ENCODE results near the gene VPS52.
A peak's percentile ranks its signal among the peaks of the same experiment; 100 is the strongest.
"Not testable (repeated sequence)": the region's sequence is repeated elsewhere in the genome, so short reads cannot be mapped to it uniquely, and the experiment has no call there.

Gene VPS52

DNA sequence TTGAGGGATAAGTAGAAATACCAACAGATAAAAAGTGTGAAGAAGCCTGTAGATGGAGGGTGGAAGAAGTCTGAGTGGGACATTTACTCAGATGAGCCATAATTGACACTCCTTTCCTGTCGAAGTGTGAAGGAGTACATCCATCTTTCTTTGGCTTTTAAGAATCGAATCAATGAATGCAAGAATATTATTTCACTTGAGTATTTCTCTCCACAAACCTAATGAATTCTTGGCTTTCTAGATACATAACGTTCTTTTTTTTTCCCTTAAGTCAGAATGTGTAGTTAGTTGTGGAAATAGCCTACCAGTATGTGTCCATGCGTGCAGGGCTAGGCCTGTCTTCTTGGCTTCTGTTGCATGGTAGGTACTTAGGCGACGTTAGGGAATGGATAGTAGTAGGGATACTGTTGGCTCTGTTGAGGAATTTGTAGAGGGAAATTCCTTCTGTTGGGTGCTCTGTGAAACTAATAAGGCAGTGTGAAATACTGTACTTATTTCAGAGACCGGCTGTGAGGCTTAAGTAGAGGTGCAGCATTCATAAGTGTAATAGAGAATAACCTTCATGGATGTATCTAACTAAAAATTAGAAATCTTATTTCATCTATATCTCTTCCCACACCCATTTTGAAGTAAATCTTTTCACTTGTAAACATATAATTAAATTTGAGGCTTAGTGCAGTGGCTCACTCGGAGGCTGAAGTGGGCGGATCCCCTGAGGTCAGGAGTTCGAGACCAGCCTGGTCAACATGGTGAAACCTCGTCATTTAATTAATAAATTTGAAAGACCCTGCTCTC, 1.6 kb upstream of the VPS52 start:
- Histone ChIP-seq H3K9me3 (ENCODE audit: low read length) (no peaks in the 10 kb centered on the region), H3K36me3 (ENCODE audit: insufficient read depth, low read length) (peaks cover 49% of the 10 kb centered on the region), H3K4me3 (ENCODE audit: low read length) (peak overlapping the region; percentile 91), H3K27me3 (ENCODE audit: insufficient read depth, low read length) (no peaks in the 10 kb centered on the region), H2AFZ (ENCODE audit: low read depth, low read length) (no peak overlapping the region), H3K4me1 (ENCODE audit: insufficient read depth, low read length) (peaks cover 47% of the 10 kb centered on the region)

DNA sequence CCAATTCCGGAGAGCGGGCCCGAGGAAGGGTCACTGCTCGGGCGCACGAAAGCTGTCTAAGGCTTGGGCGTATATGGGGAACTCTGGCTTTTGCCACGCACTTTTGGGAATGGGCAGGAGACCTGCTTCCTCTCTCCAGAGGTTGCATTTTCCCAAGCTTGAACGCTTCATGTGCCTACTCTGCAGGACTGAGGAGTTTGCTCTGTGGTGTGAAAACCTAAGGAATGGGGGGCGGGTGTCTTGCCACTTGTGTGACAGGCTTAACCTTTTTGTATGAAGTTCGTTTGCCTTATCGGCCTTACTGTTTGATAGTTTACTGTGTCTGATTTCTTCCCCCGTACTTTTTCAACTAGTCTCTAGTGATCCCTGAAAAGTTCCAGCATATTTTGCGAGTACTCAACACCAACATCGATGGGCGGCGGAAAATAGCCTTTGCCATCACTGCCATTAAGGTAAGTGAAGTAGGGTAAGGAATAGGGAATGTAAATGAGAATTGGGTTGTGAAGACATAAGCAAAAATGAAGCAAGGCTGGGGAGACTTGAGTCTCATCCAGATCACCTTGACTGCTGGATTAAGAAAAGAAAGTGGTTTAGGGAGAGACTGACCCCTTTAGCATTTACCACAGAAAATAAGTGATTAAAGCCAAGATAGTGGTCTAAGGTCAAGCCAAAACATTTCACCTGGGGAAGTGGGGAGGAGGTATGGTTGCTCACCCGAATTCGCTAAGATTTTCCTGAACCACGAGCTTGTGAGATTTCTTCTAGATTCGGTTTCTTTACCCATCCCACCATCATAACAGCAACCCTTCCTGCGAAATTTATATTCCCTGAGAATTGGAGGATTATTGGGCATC, 826 bp upstream of the VPS52 start:
- Histone ChIP-seq H3K4me3 (ENCODE audit: low read length) (peak overlapping the region; percentile 91), H3K9me3 (ENCODE audit: low read length) (no peaks in the 10 kb centered on the region), H3K36me3 (ENCODE audit: insufficient read depth, low read length) (peaks cover 58% of the 10 kb centered on the region), H3K27me3 (ENCODE audit: insufficient read depth, low read length) (no peaks in the 10 kb centered on the region), H2AFZ (ENCODE audit: low read depth, low read length) (no peak overlapping the region), H3K4me1 (ENCODE audit: insufficient read depth, low read length) (peaks cover 47% of the 10 kb centered on the region)

DNA sequence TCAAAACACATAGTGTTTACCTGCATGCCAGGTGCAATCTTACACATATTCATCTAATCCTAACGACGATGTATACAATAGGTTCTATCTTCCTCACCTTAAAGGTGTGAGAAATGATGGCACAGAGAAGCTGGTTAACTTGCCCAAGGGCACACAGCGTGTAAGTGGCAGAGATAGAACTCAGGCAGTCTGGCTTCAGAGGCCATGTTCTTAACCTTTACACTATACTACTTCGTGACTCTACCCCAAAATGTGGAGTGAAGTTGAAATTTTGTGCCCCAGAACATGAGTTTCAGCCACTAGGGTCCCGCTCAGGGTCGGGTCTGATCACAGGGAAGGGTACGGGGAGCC, 584 bp downstream of the VPS52 start:
- Histone ChIP-seq H3K27me3 (ENCODE audit: insufficient read depth, low read length) (no peaks in the 10 kb centered on the region), H3K4me1 (ENCODE audit: insufficient read depth, low read length) (peaks cover 39% of the 10 kb centered on the region), H2AFZ (ENCODE audit: low read depth, low read length) (peak overlapping the region; percentile 93), H3K36me3 (ENCODE audit: insufficient read depth, low read length) (peaks cover 66% of the 10 kb centered on the region), H3K9me3 (ENCODE audit: low read length) (no peaks in the 10 kb centered on the region), H3K4me3 (ENCODE audit: low read length) (peak overlapping the region; percentile 91)

DNA sequence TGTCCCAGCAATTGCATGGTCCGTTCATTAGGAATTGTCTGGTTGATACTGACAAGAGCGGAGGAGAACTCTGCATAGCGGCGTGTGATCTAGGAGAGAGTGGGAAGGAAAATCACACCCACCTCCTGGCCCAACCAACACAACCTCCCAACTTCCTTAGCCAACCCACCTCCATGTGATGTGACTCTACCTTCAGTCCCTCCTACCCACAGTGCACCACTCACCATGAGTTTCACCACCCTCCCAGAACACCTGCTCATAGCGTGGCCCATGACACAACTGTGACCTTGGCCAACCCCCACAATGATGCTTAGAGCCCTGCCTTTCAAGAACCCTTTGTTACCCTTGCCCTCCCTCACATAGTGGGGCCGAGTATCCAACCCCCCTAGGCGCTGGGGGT, 7.7 kb downstream of the VPS52 start:
- no peak overlapping the region for H3K4me3 ChIP-seq (ENCODE audit: low read length)
- no peak overlapping the region for H2AFZ ChIP-seq (ENCODE audit: low read depth, low read length)
- no peaks in the 10 kb centered on the region for H3K4me1 ChIP-seq (ENCODE audit: insufficient read depth, low read length)
- H3K27me3 ChIP-seq (ENCODE audit: insufficient read depth, low read length) = no peaks in the 10 kb centered on the region
- H3K36me3 ChIP-seq (ENCODE audit: insufficient read depth, low read length) = peaks cover 73% of the 10 kb centered on the region
- no peaks in the 10 kb centered on the region for H3K9me3 ChIP-seq (ENCODE audit: low read length)

DNA sequence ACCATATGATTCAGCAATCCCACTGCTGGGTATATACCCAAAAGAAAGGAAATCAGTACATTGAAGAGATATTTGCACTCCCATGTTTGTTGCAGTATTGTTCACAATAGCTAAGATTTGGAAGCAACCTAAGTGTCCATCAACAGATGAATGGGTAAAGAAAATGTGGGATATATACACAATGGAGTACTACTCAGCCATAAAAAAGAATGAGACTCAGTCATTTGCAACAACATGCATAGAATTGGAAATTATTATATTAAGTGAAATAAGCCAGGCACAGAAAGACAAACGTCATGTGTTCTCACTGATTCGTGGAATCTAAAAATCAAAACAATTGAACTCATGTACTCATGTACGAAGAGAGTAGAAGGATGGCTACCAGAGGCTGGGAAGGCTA, 9.2 kb downstream of the VPS52 start:
- peaks cover 68% of the 10 kb centered on the region for H3K36me3 ChIP-seq (ENCODE audit: insufficient read depth, low read length)
- H2AFZ ChIP-seq (ENCODE audit: low read depth, low read length); H3K9me3 ChIP-seq (ENCODE audit: low read length); H3K4me1 ChIP-seq (ENCODE audit: insufficient read depth, low read length); H3K4me3 ChIP-seq (ENCODE audit: low read length); H3K27me3 ChIP-seq (ENCODE audit: insufficient read depth, low read length): not testable (repeated sequence)

DNA sequence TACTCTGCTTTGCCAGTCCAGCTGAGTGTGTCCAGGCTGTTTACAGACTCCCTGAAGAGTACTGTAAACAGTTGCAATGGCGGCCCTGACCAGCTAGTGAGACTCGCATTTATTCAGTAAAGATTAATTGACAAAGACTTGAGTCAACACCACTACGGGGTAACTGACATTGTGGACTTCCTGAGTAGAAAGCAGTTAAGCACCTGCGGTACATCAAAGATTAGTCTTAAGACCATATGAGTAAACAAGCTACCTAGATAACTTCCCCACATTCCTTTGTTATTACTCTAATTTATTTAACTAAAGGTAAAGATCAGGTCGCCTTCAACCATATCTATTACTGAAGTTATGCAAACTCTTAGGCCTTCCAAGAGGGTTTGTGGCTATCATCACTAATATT, 12.6 kb downstream of the VPS52 start:
- Histone ChIP-seq H3K4me3 (ENCODE audit: low read length) (no peak overlapping the region), H2AFZ (ENCODE audit: low read depth, low read length) (no peak overlapping the region), H3K9me3 (ENCODE audit: low read length) (peaks cover 6% of the 10 kb centered on the region), H3K27me3 (ENCODE audit: insufficient read depth, low read length) (no peaks in the 10 kb centered on the region), H3K36me3 (ENCODE audit: insufficient read depth, low read length) (peaks cover 49% of the 10 kb centered on the region), H3K4me1 (ENCODE audit: insufficient read depth, low read length) (no peaks in the 10 kb centered on the region)

DNA sequence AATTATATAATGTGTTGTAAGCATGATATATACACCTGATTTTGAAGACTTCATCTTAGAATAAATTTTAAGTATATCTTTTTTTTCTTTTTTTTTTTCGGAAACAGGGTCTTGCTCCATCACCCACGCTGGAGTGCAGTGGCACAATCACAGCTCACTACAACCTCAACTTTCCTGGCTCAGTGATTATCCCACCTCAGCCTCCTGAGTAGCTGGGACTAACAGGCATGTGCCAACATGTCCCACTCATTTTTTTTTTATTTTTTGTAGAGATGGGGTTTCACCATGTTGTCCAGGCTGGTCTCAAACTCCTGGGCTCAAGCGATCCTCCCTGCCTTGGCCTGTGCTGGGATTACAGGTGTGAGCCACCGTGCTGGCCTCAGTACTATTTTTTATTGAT, 17.1 kb downstream of the VPS52 start:
- H3K9me3 ChIP-seq (ENCODE audit: low read length) = peaks cover 6% of the 10 kb centered on the region
- no peak overlapping the region for H2AFZ ChIP-seq (ENCODE audit: low read depth, low read length)
- H3K4me1 ChIP-seq (ENCODE audit: insufficient read depth, low read length) = peaks cover 8% of the 10 kb centered on the region
- no peaks in the 10 kb centered on the region for H3K27me3 ChIP-seq (ENCODE audit: insufficient read depth, low read length)
- no peak overlapping the region for H3K4me3 ChIP-seq (ENCODE audit: low read length)
- peaks cover 32% of the 10 kb centered on the region for H3K36me3 ChIP-seq (ENCODE audit: insufficient read depth, low read length)

DNA sequence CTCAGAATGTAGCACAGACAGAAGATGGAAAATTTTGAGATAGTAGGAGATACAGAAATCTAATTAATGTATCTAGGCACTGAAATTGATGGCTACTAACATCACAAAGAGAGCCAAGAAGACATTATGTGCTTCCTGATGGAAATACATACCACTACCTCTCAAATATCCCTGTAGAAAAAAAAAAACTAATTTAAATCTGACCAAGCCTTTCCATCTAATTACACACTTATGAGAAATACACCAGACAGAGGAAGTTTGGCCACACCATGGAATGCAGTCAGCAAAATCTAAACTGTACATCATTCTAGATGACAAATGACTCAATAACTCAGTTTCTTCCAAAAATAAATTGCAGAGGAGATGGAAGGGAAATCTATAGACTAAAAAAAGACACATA, 18.9 kb downstream of the VPS52 start:
- Histone ChIP-seq H3K4me3 (ENCODE audit: low read length) (no peak overlapping the region), H3K36me3 (ENCODE audit: insufficient read depth, low read length) (peaks cover 23% of the 10 kb centered on the region), H3K4me1 (ENCODE audit: insufficient read depth, low read length) (peaks cover 21% of the 10 kb centered on the region), H2AFZ (ENCODE audit: low read depth, low read length) (no peak overlapping the region), H3K27me3 (ENCODE audit: insufficient read depth, low read length) (no peaks in the 10 kb centered on the region), H3K9me3 (ENCODE audit: low read length) (peaks cover 5% of the 10 kb centered on the region)

DNA sequence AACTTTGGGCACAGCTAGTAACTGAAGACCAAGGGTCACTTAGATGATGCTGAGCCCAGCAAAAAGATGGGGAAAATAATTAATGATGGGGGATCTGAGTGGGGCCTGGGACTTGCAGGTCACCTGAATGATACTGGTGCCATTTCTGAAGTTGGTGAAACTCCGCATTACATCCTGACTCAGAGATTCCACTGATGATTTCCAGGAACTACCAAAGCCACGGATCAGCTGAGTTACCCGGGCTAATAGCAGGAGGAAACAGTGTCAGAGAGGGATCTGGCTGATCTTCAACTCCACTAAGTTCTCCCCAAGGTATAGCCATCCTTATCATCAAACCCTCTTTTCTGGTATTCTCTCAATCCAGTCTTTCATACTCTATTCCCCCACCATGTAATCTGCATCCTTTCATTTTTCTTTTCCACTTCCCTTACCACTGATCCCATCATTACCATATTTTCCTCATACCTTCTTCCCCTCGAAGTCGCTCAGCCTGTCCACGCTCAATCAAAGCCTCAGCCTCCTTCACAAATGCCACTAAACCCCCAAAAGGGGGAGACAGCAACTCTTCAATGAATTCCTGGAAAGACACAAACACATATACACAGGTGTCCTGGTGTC, 20.2 kb downstream of the VPS52 start:
- Histone ChIP-seq H3K36me3 (ENCODE audit: insufficient read depth, low read length) (peaks cover 19% of the 10 kb centered on the region), H2AFZ (ENCODE audit: low read depth, low read length) (no peak overlapping the region), H3K27me3 (ENCODE audit: insufficient read depth, low read length) (no peaks in the 10 kb centered on the region), H3K4me1 (ENCODE audit: insufficient read depth, low read length) (peaks cover 23% of the 10 kb centered on the region), H3K9me3 (ENCODE audit: low read length) (no peaks in the 10 kb centered on the region), H3K4me3 (ENCODE audit: low read length) (no peak overlapping the region)

DNA sequence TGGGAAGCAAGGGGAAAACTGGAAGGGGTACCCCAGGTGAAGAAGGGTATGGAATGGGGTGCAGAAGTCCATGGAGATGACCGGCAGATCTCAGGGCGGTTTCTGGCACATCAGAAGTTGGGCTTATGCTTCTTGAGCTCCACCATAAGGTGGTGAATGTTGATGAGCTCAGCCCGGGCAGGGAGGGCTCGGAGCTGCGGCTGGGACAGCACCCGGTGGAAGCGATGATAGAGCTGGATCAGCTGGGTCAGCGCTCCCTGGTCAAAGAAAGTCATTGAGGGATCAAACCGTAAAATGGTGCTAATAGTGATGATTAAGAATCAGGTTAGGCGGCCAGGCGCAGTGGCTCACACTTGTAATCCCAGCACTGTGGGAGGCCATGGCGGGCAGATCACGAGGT, 20.9 kb downstream of the VPS52 start:
- Histone ChIP-seq H3K27me3 (ENCODE audit: insufficient read depth, low read length) (no peaks in the 10 kb centered on the region), H3K36me3 (ENCODE audit: insufficient read depth, low read length) (peaks cover 16% of the 10 kb centered on the region), H2AFZ (ENCODE audit: low read depth, low read length) (no peak overlapping the region), H3K9me3 (ENCODE audit: low read length) (no peaks in the 10 kb centered on the region), H3K4me1 (ENCODE audit: insufficient read depth, low read length) (peaks cover 23% of the 10 kb centered on the region), H3K4me3 (ENCODE audit: low read length) (no peak overlapping the region)

DNA sequence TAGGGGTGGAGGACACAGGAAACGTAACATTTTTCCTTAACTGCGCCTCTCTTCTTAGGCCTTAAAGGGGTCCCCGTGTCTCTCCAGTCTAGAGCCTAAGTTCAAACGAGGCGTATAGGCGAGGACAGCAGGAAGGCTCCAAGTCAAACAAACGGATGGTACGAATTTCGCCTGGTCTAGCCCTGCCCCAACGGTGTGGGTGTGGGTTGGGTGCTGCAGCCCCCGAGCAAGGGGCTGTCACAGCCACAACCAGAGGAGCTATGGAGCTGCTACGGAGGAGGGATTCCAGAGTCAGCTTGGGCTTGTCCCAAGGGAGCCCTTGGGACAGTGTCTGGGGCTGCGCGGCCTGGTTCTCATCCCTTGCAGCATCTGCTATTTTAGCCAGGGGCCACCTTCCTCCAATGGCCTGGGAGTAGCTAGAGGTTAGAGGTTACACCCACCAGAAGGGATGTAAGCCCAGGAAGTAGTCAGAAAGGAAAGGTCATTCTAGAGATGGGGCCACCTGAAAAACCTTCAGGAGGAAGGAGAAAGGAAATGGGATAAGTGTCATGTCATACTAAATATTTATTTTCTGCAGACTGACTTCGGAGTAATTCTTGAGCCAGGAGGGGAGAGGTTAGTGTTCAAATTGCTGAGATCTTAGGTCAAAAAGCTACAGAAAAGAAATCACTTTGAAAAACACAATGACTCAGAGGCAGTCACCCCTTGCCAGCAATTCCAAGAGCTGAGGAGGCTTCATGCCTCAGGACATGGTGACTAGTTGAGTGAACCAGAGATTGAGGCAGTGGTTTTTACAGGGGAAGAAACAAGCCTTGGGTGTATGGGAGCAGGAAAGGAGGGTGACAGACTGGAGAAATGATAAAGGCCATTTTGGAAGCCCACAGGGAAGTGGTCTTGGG, 21.7 kb downstream of the VPS52 start:
- peaks cover 23% of the 10 kb centered on the region for H3K4me1 ChIP-seq (ENCODE audit: insufficient read depth, low read length)
- no peaks in the 10 kb centered on the region for H3K9me3 ChIP-seq (ENCODE audit: low read length)
- no peak overlapping the region for H2AFZ ChIP-seq (ENCODE audit: low read depth, low read length)
- peak overlapping the region; percentile 74 for H3K4me3 ChIP-seq (ENCODE audit: low read length)
- H3K27me3 ChIP-seq (ENCODE audit: insufficient read depth, low read length) = no peaks in the 10 kb centered on the region
- peaks cover 13% of the 10 kb centered on the region for H3K36me3 ChIP-seq (ENCODE audit: insufficient read depth, low read length)

DNA sequence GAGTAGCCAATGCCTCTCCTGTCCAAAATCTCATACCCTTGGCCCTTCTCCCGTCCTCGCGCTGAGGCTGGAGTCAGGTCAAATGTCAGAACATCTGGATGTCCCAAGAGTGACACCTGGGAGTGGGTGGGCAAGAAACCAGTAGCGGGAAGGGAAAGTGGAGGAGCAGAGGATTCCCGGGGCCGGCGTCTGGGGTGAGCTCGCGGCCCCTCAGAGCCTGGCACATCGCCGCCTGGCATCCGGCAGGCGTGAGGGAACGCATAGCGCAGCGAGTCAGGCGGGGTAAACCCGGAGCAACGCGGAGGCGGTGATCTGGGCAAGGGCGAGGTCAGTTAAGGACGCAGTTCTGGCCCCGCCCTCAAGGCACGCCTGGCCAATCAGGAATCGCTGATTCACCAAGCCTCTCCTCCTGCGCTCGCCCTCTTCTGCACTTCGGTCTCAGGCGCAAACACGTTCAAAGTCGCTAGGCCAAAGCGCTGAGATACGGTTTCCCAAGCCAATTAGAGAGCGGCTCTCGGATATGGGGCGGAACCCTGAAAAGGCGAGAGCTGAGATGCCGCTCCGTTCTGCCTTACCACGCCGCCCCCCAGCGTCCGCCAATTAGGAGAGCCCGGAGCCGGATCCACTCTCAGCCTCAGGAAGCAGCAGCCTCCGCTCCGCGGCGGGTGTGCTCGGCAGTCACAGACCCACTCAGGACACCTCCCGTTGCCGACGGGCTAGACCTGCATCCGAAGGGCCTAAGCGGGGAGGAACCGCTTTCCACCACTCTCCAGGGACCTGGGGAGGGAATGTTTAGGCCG, 22.5 kb downstream of the VPS52 start:
- peaks cover 23% of the 10 kb centered on the region for H3K4me1 ChIP-seq (ENCODE audit: insufficient read depth, low read length)
- no peaks in the 10 kb centered on the region for H3K27me3 ChIP-seq (ENCODE audit: insufficient read depth, low read length)
- peak overlapping the region; percentile 74 for H3K4me3 ChIP-seq (ENCODE audit: low read length)
- peak overlapping the region; percentile 94 for H2AFZ ChIP-seq (ENCODE audit: low read depth, low read length)
- H3K9me3 ChIP-seq (ENCODE audit: low read length) = no peaks in the 10 kb centered on the region
- peaks cover 13% of the 10 kb centered on the region for H3K36me3 ChIP-seq (ENCODE audit: insufficient read depth, low read length)

Data from neuron (in vitro differentiated cells).